ENCODE data around the gene PRPSAP1.
A peak's percentile ranks its signal among the peaks of the same experiment; 100 is the strongest.
"Not testable (repeated sequence)": the region's sequence is repeated elsewhere in the genome, so short reads cannot be mapped to it uniquely, and the experiment has no call there.

The PRPSAP1 gene

GRCh38 chr17:76357597-76358158, 4.0 kb upstream of the PRPSAP1 start:
- no peak for DNase-seq

DNA sequence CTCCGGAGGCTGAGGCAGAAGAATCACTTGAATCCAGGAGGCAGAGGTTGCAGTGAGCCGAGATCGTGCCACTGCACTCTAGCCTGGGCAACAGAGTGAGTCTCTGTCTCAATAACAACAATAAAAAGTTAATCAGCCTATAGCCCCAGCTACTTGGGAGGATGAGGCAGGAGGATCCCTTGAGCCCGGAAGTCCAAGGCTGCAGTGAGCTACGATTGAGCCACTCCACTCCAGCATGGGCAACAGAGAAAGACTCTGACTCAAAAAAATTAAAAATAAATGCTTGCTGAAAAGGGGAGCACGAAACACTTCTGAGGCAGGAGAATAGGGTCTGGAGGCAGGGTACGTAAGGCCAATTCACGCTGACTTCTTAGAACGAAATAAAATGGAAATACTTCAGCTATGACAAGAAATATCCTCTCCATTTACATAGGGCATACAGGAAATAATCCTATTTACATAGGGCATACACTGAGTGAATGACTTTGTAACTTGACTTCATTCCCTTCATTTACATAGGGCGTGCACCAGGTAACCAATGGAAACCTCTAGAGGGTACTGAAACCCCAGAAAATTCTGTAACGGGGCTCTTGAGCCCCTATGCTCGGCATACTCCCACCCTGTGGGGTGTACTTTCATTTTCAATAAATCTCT, 3.2 kb upstream of the PRPSAP1 start:
- no peak for DNase-seq

- DNase-seq: no peak
Measured at GRCh38 chr17:76354747-76355310, 1.1 kb upstream of the PRPSAP1 start.

DNA sequence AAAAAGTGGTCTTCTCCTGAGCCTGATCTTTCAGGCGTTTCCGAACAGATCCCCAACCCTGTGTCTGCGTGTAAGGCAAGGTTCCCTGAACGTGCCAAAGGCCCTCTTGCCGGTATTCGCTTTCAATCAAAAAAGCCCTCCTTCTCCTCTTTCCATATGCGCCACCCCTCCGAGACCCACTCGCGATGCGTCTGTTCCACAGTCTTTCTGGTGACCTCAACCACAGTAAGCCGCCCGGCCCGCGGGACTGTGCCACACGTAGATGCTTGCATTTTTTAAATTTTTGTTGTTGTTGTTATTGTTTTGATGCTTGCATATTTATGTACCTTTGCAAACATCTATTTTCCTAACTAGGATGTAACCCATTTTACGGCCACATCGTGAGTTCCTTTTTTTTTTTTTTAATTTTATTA, 607 bp upstream of the PRPSAP1 start:
- DNase-seq: no peak

- DNase-seq: peak; percentile 18
Measured at GRCh38 chr17:76353004-76353598, 615 bp downstream of the PRPSAP1 start.

GRCh38 chr17:76351526-76352071, 2.1 kb downstream of the PRPSAP1 start:
- DNase-seq: no peak

DNA sequence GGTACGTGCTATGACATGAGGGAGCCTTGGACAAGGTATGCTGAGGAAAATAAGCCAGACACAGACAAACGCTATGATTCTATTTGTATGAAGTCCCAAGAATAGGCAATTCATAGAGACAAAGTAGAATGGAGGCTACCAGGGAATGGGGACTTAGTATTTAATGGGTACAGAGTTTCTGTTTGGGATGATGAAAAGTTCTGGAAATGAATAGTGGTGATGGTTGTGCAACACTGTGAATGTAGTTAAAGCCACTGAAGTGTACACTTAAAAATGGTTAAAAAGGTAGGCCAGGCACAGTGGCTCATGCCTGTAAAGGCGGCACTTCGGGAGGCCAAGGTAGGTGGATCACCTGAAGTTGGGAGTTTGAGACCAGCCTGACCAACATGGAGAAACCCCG, 3.3 kb downstream of the PRPSAP1 start:
- DNase-seq: no peak

- not testable (repeated sequence) for DNase-seq
Measured at GRCh38 chr17:76346936-76347335, 6.8 kb downstream of the PRPSAP1 start.

DNA sequence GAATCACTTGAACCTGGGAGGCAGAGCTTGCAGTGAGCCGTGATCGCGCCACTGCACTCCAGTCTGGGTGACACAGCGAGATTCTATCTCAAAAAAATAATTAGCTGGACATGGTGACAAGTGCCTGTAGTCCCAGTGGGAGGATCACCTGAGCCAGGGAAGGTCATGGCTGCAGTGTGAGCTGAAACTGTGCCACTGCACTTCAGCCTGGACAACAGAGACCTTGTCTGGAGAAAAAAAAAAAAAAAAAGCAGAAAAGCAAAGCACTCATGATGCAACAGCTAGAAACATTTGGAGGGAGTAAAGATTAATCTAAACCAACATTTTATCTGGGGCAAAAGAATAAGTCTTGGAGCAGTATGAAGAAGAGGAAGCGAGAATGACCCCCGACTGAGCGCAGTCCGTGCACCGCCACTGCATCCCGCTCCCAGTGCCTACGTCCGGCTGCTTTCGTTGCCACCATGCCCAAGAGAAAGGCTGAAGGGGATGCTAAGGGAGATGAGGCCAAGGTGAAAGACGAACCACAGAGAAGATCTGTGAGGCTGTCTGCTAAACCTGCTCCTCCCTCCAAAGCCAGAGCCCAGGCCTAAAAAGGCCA, 8.2 kb downstream of the PRPSAP1 start:
- DNase-seq: no peak

DNA sequence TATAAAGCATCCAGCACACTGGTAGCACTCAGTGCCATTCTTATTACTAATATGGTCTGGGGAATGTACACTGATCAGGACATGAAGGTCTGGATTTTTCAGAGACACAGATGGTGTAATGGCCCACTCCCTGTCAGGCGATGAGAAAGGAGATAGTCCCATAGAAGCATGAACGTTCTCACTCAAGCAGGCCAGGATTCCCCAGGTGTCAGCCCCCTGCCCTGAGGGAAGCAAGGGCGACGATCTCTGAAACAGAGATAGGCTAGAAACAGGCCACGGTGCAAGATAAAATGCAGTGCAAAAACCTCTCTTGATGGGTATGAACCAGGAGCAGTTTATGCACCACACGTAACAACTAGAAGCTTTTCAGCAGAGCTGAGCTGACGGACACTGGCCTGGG, 10.6 kb downstream of the PRPSAP1 start:
- no peak for DNase-seq

DNA sequence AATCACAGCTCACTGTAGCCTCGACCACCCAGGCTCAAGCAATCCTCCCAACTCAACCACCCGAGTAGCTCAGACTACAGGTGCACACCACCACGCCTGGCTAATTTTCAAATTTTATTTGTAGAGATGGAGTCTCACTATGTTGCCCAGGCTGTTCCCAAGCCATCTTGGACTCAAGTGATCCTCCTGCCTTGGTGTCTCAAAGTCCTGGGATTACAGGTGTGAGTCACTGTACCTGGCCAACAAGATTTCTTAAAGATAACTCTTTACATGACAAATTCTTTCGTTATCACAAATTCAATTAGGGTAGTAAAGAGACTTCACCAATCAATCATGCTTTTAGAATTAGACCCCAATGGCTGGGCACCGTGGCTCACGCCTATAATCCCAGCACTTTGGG, 12.4 kb downstream of the PRPSAP1 start:
- no peak for DNase-seq

DNA sequence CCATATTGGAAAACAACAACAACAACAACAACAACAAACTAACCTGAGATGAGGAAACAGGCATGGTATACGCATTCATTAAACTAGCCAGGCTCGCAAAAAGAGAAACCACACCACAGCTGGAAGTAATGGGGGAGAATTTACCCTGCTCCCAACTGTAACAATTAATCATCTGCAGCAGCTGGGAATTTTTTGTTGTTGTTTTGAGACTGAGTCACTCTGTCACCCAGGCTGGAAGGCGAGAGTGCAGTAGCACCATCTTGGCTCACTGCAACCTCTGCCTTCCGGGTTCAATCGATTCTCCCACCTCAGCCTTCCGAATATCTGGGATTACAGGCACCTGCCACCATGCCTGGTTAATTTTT, 16.3 kb downstream of the PRPSAP1 start:
- no peak for DNase-seq

DNA sequence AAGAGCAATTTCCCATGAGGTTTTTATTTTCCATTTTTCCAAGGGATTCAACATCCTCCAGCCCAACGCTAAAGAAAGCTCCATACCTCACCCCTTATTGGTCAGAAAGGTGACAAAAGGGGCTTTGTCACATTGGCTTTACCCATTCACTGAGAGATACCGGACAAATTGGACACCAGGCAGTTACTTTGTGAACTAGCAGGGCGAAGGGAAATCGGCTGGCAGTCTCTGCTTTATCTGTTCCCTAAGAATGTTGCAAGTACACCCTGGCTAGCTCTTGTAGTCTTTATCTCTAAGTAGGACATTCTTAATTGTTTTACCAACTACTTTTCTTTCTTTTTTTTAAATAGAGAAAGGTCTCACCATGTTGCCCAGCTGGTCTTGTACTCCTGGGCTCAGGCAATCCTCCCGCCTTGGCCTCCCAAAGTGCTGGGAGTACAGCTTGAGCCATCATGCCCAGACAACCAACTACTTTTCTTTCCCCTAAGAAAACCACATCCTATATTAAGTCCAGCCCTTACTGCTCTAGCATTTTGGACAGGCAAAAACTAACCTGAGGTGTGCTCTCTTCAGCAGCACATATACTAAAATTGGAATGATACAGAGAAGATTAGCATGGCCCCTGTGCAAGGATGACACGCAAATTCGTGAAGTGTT, 16.8 kb downstream of the PRPSAP1 start:
- DNase-seq: no peak

DNA sequence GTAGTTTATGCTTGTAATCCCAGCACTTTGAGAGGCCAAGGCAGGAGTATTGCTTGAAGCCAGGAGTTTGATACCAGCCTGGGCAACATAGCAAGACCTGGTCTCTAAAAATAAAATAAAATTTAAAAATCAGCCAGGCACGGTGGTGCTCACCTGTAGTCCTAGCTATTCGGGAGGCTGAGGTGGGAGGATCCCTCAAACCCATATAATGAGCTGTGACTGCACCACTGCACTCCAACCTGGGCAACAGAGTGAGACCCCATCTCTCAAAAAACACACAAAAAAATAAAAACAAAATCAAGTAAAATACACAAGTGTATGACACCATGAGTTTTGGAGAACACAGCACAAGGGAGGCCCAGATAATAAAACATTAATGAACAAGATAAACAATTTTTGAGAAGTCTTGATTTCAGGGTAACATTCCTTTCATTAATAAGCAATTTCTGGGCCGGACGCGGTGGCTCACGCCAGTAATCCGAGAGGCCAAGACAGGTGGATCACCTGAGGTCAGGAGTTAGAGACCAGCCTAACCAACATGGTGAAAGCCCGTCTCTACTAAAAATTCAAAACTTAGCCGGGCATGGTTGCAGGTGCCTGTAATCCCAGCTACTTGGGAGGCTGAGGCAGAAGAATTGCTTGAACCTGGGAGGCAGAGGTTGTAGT, 17.9 kb downstream of the PRPSAP1 start:
- DNase-seq: no peak

GRCh38 chr17:76333673-76334505, 19.8 kb downstream of the PRPSAP1 start:
- no peak for DNase-seq

DNA sequence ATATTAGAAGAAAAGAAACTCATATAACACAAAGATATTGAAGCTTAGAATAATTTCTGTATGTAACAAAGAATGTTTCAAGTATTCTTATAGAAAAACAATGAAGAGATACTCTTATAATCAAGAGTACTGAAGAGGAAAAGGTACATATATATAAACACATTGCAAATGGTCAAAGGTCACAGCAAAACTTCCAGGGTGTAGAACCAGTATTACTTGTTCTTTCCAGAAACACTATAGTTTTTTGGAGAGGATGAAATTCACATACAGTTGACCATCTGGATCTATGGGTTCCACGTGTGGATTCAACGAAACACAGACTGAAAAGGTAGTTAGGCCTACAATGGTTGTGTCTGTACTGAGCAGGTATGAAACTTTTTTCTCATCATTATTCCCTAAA, 22.6 kb downstream of the PRPSAP1 start:
- DNase-seq: no peak

DNA sequence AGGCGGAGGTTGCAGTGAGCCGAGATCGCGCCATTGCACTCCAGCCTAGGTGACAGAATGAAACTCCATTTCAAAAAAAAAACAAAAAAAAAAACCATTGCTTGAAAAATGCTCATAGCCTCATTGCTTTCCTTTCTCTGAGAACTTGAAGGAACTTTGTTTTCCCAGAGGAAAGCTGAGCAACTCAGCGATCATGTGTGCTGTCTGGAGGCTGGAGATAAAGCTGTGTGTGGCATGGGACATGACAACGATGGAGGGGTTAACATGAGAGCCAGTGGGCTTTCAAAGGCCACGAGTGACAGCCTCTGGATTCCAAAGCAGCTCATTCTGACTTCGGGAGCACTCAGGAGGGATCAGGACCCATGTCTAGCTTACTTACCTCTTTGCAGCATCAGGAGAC, 24.1 kb downstream of the PRPSAP1 start:
- no peak for DNase-seq

DNA sequence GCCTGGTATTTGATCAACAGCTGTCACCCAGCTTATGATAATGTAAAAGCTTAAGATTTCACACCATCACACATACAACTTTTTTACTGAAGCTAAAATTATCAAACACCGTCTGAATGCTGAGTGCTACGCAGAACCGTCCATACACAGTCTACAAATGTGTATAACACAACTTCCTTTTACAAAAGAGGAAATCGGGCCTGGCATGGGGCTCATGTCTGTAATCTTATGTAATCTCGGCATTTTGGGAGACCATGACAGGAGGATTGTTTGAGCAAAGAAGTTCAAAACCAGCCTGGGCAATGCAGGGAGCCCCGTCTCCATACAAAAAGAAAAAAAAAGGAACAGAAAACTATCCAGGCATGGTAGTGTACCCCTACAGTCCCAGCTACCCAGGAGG, 26.0 kb downstream of the PRPSAP1 start:
- DNase-seq: no peak

- no peak for DNase-seq
Measured at GRCh38 chr17:76326306-76326705, 27.4 kb downstream of the PRPSAP1 start.

GRCh38 chr17:76318586-76318985, 35.1 kb downstream of the PRPSAP1 start:
- DNase-seq: no peak

DNA sequence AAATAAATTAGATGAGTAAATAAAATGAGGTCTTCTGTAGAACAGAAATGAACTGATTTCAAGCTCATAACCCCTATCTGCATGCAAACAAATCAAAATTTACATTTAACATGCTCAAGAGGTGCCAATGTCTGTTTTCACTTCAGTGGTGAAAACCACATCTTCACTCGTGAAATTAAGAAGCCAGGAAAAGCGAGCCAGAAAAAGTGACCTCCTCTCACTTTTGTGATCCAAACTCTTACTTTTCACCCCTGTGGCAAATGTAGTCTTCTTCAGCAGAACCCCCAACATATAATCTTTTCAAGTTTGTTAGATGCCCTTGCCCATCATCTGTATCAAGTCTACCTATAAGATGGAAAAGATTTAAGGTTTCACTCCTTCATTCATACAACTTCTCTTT, 36.2 kb downstream of the PRPSAP1 start:
- DNase-seq: no peak
